Hepatocyte (in vitro differentiated cells): ENCODE measurements around the gene ZBTB7A.

ENCODE experiments used
- EZH2 ChIP-seq: fragments of 200-600 bp; sonication (generic); IDR thresholded peaks from 2 replicates; pipeline ENCODE4 v1.6.1; 2016; ENCODE audit warnings: antibody characterized with exemption, mild to moderate bottlenecking, borderline replicate concordance
- EZH2phosphoT487 ChIP-seq: fragments of 200-600 bp; sonication (generic); IDR thresholded peaks from one replicate; pipeline ENCODE4 v1.6.1; 2018; ENCODE audit warnings: antibody characterized with exemption, mild to moderate bottlenecking, low read depth, moderate library complexity; ENCODE audit not compliant: unreplicated experiment, severe bottlenecking
- TF ChIP-seq, protein P1 (sequence below): fragments of 200-600 bp; sonication (generic); IDR thresholded peaks from 2 replicates; pipeline ENCODE4 v1.5.1; 2016; ENCODE audit warnings: antibody characterized with exemption, mild to moderate bottlenecking; ENCODE audit not compliant: poor library complexity

DNA sequence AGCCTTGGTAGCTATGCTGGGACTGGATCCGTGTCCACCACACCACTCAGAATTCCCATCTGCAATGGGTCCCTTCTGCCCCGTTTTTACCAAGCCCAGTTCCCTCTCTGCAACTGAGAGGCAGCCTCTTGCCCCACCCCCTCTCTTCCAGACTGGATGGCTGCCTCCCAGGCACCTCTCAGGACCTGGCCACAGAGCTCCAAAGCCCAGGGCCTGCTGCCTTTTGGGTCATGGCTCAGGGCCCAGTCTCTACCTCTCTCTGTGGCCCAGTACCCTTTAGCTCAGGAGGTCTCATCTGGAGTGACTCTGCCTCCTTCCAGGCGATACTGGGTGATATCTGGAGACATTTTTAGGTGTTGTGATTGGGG is 10.3 kb upstream of the ZBTB7A start:
- TF ChIP-seq EZH2phosphoT487 (no peak), EZH2 (no peak)
- TF ChIP-seq, protein P1, sequence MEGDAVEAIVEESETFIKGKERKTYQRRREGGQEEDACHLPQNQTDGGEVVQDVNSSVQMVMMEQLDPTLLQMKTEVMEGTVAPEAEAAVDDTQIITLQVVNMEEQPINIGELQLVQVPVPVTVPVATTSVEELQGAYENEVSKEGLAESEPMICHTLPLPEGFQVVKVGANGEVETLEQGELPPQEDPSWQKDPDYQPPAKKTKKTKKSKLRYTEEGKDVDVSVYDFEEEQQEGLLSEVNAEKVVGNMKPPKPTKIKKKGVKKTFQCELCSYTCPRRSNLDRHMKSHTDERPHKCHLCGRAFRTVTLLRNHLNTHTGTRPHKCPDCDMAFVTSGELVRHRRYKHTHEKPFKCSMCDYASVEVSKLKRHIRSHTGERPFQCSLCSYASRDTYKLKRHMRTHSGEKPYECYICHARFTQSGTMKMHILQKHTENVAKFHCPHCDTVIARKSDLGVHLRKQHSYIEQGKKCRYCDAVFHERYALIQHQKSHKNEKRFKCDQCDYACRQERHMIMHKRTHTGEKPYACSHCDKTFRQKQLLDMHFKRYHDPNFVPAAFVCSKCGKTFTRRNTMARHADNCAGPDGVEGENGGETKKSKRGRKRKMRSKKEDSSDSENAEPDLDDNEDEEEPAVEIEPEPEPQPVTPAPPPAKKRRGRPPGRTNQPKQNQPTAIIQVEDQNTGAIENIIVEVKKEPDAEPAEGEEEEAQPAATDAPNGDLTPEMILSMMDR: no peak
